Activated naive CD4-positive, alpha-beta T cell treated with anti-CD3 and anti-CD28 coated beads, Interleukin-2, amount 50 U/mL, for 72 hours (primary cell): ENCODE data around the gene CSNK2A2. TPM values are rescaled to one million over a fixed set of nuclear protein-coding genes. Genes with fewer than 3 reads are reported as not detected.

ENCODE experiments used
- total RNA-seq, 2 donors: library from RNA; stranded (reverse); gene quantifications; one replicate each; pipeline ENCODE4 v1.2.3, GENCODE V29; 2022

CSNK2A2 gene
- total RNA-seq, 2 donors from 2014 or later = 67.9 to 88.4 TPM

Other genes with a start within 250 kb of the CSNK2A2 start
- under 1 TPM in 1 of 2 donors, not detected in 1; 0.51 TPM for gene CNGB1, start 227.0 kb downstream of the CSNK2A2 start, total RNA-seq
- 1 to 10 TPM; 3.1 to 5.6 TPM for gene ZNF319, start 197.4 kb downstream of the CSNK2A2 start, total RNA-seq
- 10 to 100 TPM; 39.8 to 50.6 TPM for gene USB1, start 196.7 kb downstream of the CSNK2A2 start, total RNA-seq
- under 1 TPM; 0.07 to 0.76 TPM for gene MMP15, start 172.4 kb downstream of the CSNK2A2 start, total RNA-seq
- 10 to 100 TPM; 36.6 to 40.4 TPM for gene CFAP20, start 68.7 kb downstream of the CSNK2A2 start, total RNA-seq
- not detected for gene PRSS54, start 96.9 kb upstream of the CSNK2A2 start, total RNA-seq
- gene GINS3, start 194.4 kb upstream of the CSNK2A2 start, total RNA-seq = 10 to 100 TPM; 22.2 to 24.4 TPM